MM.1S (cell line): ENCODE measurements around the gene SH3TC2.
"Not testable (repeated sequence)": the region's sequence is repeated elsewhere in the genome, so short reads cannot be mapped to it uniquely, and the experiment has no call there.

Experiments
- DNase-seq: peaks from one replicate; pipeline ENCODE4 v3.0.0-alpha.2; 2015
- H2AFZ ChIP-seq: fragments of 300-600 bp; sonication (generic); 2 replicates; pipeline ENCODE4 v1.6.0; 2016; ENCODE audit warnings: antibody characterized with exemption, low read length
- H3F3A ChIP-seq: fragments of 300-600 bp; sonication (generic); 2 replicates; pipeline ENCODE4 v1.6.1; 2016; ENCODE audit warnings: mild to moderate bottlenecking, antibody characterized with exemption, low read length, moderate library complexity, mixed read lengths; ENCODE audit not compliant: insufficient read depth
- H3K27ac ChIP-seq: fragments of 300-600 bp; sonication (generic); 2 replicates; pipeline ENCODE4 v1.5.1; 2016; ENCODE audit warnings: mild to moderate bottlenecking, low read length
- H3K27me3 ChIP-seq: fragments of 300-600 bp; sonication (generic); replicated peaks from 2 replicates; pipeline ENCODE4 v1.6.0; 2016; ENCODE audit warnings: low read length; ENCODE audit not compliant: insufficient read depth
- H3K36me3 ChIP-seq: fragments of 300-600 bp; sonication (generic); replicated peaks from 2 replicates; pipeline ENCODE4 v1.6.1; 2016; ENCODE audit warnings: mild to moderate bottlenecking, low read length, mixed read lengths; ENCODE audit not compliant: insufficient read depth
- H3K4me1 ChIP-seq: fragments of 300-600 bp; sonication (generic); 2 replicates; pipeline ENCODE4 v1.6.1; 2016; ENCODE audit warnings: low read length, mixed read lengths
- H3K4me2 ChIP-seq: fragments of 300-600 bp; sonication (generic); 2 replicates; pipeline ENCODE4 v1.6.0; 2016; ENCODE audit warnings: low read depth, low read length
- H3K4me3 ChIP-seq: fragments of 300-600 bp; sonication (generic); 2 replicates; pipeline ENCODE4 v1.5.1; 2016; ENCODE audit warnings: low read length, mixed read lengths
- H3K79me2 ChIP-seq: fragments of 300-600 bp; sonication (generic); 2 replicates; pipeline ENCODE4 v1.6.1; 2016; ENCODE audit warnings: mixed run types, low read length, mixed read lengths
- H3K9ac ChIP-seq: fragments of 300-600 bp; sonication (generic); 2 replicates; pipeline ENCODE4 v1.6.1; 2016; ENCODE audit warnings: low read length, mixed read lengths
- H3K9me2 ChIP-seq: fragments of 300-600 bp; sonication (generic); replicated peaks from 2 replicates; pipeline ENCODE4 v1.6.1; 2016; ENCODE audit warnings: mild to moderate bottlenecking, low read length, mixed read lengths; ENCODE audit not compliant: insufficient read depth
- H3K9me3 ChIP-seq: fragments of 300-600 bp; sonication (generic); replicated peaks from 2 replicates; pipeline ENCODE4 v1.6.1; 2016; ENCODE audit warnings: mild to moderate bottlenecking, low read length, mixed read lengths; ENCODE audit not compliant: insufficient read depth
- H4K20me1 ChIP-seq: fragments of 300-600 bp; sonication (generic); 2 replicates; pipeline ENCODE4 v1.6.1; 2016; ENCODE audit warnings: mild to moderate bottlenecking, low read length, moderate library complexity, mixed read lengths; ENCODE audit not compliant: insufficient read depth
- EZH2 ChIP-seq: fragments of 300-600 bp; sonication (generic); optimal IDR thresholded peaks from 2 replicates; pipeline ENCODE3; 2017; ENCODE audit warnings: low read depth, mild to moderate bottlenecking, antibody characterized with exemption, low read length, mixed read lengths
- EZH2phosphoT487 ChIP-seq: fragments of 300-600 bp; sonication (generic); IDR thresholded peaks from 2 replicates; pipeline ENCODE4 v1.6.1; 2018; ENCODE audit warnings: antibody characterized with exemption, low read length
- TF ChIP-seq, protein P1 (sequence below): fragments of 300-600 bp; sonication (generic); IDR thresholded peaks from 2 replicates; pipeline ENCODE4 v1.5.1; 2016; ENCODE audit warnings: antibody characterized with exemption, low read length, mixed read lengths

Gene SH3TC2

DNA sequence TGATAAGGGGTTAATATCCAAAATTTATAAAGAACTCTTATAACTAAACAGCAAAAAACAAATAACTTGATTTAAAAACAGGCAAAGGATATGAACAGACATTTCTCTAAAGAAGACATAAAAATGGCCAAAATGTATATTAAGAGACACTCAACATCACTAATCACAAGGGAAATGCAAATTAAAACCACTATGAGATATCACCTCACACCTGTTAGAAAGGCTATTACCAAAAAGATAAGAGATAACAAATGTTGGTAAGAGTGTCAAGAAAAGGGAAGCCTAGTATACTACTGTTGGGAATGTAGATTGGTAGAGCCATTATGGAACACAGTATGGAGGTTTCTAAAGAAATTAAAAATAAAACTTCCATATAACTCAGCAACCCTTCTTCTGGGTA is 19.4 kb upstream of the SH3TC2 start:
- H3K9ac ChIP-seq = no peak overlapping the region
- no peak overlapping the region for H3K27ac ChIP-seq
- no peaks in the 10 kb centered on the region for H3K36me3 ChIP-seq
- H3K79me2 ChIP-seq = no peaks in the 10 kb centered on the region
- H2AFZ ChIP-seq = no peak overlapping the region
- H3K9me3 ChIP-seq = no peaks in the 10 kb centered on the region
- H3F3A ChIP-seq = no peaks in the 10 kb centered on the region
- no peak overlapping the region for H3K4me3 ChIP-seq
- no peak overlapping the region for H3K4me2 ChIP-seq
- H3K27me3 ChIP-seq = no peaks in the 10 kb centered on the region
- no peaks in the 10 kb centered on the region for H3K9me2 ChIP-seq
- TF ChIP-seq EZH2 = no peak
- TF ChIP-seq, protein P1, sequence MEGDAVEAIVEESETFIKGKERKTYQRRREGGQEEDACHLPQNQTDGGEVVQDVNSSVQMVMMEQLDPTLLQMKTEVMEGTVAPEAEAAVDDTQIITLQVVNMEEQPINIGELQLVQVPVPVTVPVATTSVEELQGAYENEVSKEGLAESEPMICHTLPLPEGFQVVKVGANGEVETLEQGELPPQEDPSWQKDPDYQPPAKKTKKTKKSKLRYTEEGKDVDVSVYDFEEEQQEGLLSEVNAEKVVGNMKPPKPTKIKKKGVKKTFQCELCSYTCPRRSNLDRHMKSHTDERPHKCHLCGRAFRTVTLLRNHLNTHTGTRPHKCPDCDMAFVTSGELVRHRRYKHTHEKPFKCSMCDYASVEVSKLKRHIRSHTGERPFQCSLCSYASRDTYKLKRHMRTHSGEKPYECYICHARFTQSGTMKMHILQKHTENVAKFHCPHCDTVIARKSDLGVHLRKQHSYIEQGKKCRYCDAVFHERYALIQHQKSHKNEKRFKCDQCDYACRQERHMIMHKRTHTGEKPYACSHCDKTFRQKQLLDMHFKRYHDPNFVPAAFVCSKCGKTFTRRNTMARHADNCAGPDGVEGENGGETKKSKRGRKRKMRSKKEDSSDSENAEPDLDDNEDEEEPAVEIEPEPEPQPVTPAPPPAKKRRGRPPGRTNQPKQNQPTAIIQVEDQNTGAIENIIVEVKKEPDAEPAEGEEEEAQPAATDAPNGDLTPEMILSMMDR = no peak
- no peak for TF ChIP-seq EZH2phosphoT487
- no peaks in the 10 kb centered on the region for H3K4me1 ChIP-seq
- no peak for DNase-seq
- H4K20me1 ChIP-seq = no peaks in the 10 kb centered on the region

DNA sequence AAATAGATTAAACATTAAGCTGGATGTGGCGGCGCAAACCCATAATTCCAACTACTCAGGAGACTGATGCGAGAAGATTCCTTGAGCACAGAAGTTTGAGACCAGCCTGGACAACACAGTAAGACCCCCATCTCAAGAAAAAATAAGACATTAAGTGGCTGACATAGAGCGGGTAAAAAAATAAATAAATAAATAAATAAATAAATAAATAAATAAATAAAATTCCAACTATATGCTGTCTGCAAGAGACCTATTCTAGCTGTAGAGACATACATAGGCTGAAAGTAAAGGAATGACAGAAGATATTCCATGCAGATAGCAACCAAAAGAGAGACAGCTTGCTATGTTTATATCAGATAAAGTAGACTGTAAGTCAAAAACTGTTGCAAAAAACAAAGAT is 17.4 kb upstream of the SH3TC2 start:
- no peaks in the 10 kb centered on the region for H3K4me1 ChIP-seq
- no peak overlapping the region for H2AFZ ChIP-seq
- no peaks in the 10 kb centered on the region for H3K36me3 ChIP-seq
- no peaks in the 10 kb centered on the region for H4K20me1 ChIP-seq
- no peak overlapping the region for H3K9ac ChIP-seq
- DNase-seq = no peak
- H3K4me3 ChIP-seq = no peak overlapping the region
- H3K79me2 ChIP-seq = no peaks in the 10 kb centered on the region
- no peak overlapping the region for H3K4me2 ChIP-seq
- no peaks in the 10 kb centered on the region for H3F3A ChIP-seq
- no peak overlapping the region for H3K27ac ChIP-seq
- H3K9me2 ChIP-seq = no peaks in the 10 kb centered on the region
- TF ChIP-seq EZH2 = no peak
- no peak for TF ChIP-seq EZH2phosphoT487
- TF ChIP-seq, protein P1 = no peak
- no peaks in the 10 kb centered on the region for H3K27me3 ChIP-seq
- no peaks in the 10 kb centered on the region for H3K9me3 ChIP-seq

DNA sequence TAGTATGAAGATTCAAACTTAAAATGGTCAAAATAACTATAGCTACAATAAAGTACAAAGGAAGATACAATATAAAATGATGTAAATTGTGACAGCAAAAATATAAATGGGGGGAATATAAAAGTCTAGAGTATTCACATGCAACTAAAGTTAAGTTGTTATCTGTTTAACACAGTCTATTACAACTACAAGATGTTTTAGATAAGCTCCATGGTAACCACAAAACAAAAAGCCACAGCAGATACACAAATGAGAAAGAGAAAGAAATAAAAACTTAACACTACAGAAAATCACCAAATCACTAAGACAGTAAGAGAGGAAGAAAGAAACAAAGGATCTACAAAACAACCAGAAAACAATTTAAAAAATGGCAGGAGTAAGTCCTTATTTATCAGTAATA is 17.0 kb upstream of the SH3TC2 start:
- Histone ChIP-seq H2AFZ (no peak overlapping the region), H3K79me2 (no peaks in the 10 kb centered on the region), H3K9me2 (no peaks in the 10 kb centered on the region), H3K27ac (no peak overlapping the region), H3K4me1 (no peaks in the 10 kb centered on the region), H3K9me3 (no peaks in the 10 kb centered on the region), H3F3A (no peaks in the 10 kb centered on the region), H3K9ac (no peak overlapping the region), H3K4me3 (no peak overlapping the region), H4K20me1 (no peaks in the 10 kb centered on the region), H3K4me2 (no peak overlapping the region), H3K36me3 (no peaks in the 10 kb centered on the region), H3K27me3 (no peaks in the 10 kb centered on the region)
- DNase-seq = no peak
- no peak for TF ChIP-seq EZH2
- TF ChIP-seq, protein P1 = no peak
- no peak for TF ChIP-seq EZH2phosphoT487

DNA sequence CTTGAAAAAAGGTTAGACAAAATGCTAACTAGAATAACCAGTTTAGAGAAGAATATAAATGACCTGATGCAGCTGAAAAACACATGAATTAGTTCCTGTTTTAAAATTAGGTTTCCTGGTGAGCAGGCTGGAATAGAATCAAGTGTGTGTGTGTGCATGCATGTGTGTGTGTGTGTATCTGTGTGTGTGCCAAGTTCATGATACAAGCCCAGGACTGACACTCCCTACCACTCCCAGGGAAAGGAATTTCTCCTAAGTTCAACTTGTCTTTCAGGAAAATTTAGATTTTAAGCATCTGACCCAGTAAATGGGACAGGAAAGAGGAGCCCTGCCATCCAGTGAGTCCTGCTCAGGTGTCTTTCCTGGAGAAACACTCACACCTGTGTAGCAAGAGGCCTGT is 11.2 kb upstream of the SH3TC2 start:
- H3K27me3 ChIP-seq, DNase-seq, H3K9me2 ChIP-seq: not testable (repeated sequence)

More for the DNA sequence above, 11.2 kb upstream of the SH3TC2 start:
- H3K9ac ChIP-seq, H3K36me3 ChIP-seq, H3K79me2 ChIP-seq, H3F3A ChIP-seq, H2AFZ ChIP-seq, H3K9me3 ChIP-seq, H3K4me3 ChIP-seq, H3K4me2 ChIP-seq, H4K20me1 ChIP-seq, H3K4me1 ChIP-seq, H3K27ac ChIP-seq: not testable (repeated sequence)
